HG02981 (cell line): ENCODE results near the gene CPSF2.
A peak's percentile ranks its signal among the peaks of the same experiment; 100 is the strongest.

ENCODE experiments used
- ATAC-seq: cut with Tn5 transposase; IDR thresholded peaks from one replicate; pipeline ENCODE4 v1.9.1; 2021; ENCODE audit warnings: mild to moderate bottlenecking, moderate library complexity; ENCODE audit not compliant: unreplicated experiment

CPSF2 gene

GRCh38 chr14:92121670-92122350, at the start of gene CPSF2, which contains the start of gene NDUFB1:
TSS of gene CPSF2 (plus strand) at chr14:92121969. CDS start at chr14:92130985, 9,016 bp downstream.
TSS of gene NDUFB1 (minus strand) at chr14:92121706. CDS start at chr14:92117637, 4,069 bp downstream.
- peak; percentile 86 for ATAC-seq

DNA sequence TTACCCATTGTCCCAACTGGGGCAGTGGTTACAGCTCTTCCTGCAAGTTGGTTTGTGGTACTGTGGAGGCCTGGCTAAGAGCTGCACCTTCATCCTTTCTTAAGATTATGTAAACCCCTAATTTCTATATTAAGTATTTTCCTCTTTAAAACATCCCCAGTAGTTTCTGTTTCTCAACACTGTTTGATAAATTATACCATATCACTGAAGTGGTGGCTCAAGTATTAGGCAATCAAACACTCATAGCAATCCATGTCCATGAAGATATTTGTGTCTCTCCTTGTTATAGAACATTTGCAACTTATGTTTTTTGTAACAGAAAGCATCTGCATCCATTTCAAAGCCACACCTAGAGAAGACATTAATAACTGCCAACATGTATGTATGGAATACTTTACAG, 47.2 kb upstream of the CPSF2 start:
- no peak for ATAC-seq

DNA sequence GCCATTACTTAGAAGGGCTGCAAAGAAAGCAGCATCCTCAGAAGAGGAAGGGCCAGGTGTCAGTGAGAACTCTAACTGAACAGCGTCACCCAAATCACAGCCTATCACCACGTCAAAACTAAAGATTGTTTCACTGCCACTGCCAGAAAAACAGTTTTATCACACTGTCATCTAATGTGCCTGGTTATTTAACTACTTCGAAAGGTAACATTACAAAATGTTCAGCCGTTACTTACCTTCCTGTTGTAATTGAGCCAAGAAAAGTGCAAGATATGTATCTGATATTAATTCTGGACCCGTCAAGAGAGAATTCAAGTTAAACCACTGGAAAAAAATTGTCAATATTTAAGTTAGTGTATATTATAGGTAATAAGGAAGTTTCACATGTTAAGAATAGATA, 33.3 kb upstream of the CPSF2 start:
- ATAC-seq: no peak

- ATAC-seq: no peak
Measured at GRCh38 chr14:92093320-92093719, 28.4 kb upstream of the CPSF2 start.

- ATAC-seq: no peak
Measured at GRCh38 chr14:92099802-92100201, 22.0 kb upstream of the CPSF2 start.

GRCh38 chr14:92103363-92103989, 18.3 kb upstream of the CPSF2 start:
- ATAC-seq: no peak

- no peak for ATAC-seq
Measured at GRCh38 chr14:92105073-92105892, 16.5 kb upstream of the CPSF2 start.

DNA sequence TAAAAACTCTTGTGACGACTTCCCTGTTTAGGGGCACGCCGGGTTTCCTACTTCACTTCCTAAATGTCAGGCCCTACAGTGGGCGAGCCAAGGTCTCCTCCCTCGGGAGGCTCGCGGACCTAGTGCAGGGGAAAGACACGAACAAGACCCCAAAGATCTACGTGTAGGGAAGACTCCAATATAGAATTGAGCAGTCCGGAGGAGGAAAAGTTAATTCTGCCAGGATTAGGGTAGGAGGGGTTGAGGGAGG, 16.0 kb upstream of the CPSF2 start:
- ATAC-seq: no peak

DNA sequence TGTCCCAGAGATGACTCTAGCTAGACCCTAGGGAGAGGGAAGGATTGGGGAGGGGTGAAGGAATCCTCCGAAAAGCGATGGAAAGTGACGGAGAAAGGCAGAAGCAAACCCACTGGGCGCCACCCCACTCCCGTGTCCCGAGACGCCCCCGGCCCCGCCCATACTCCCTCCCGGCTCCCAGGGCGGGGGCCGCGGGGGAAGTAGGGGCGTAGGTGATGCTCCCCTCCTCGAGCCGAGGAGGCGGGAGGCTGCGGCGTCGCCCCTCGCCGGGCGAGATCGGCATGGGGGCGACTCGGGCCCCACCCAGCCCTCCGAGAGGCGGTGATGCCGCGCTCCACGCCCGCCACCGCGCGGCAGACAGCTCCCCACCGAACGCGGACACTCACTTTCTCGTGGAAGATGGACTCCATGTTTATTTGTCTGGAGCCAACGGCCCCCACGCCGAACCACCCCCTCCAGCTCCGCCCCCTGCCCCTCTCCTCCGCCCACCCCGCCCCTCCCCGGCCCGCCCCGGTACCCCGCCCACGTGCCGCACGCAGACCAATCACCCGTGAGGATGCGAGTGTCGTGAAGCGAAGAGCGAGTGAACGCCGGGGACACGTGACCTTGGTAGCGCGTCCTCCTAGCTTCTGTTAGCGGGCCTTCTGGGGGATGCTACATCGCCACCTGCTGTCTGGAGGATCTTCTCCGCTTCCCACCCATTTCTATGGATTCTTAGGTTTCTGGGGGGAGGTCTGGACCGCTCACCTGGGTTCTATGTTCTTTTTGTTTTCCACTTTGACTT, 15.4 kb upstream of the CPSF2 start, which contains the start of gene ATXN3:
TSS of gene ATXN3 (minus strand) at position 440 of the 784 bp plus-strand sequence. CDS start at position 410, 30 bp downstream.
- ATAC-seq: peak; percentile 87

GRCh38 chr14:92108345-92109254, 13.2 kb upstream of the CPSF2 start:
- no peak for ATAC-seq

GRCh38 chr14:92109490-92109889, 12.3 kb upstream of the CPSF2 start:
- no peak for ATAC-seq

GRCh38 chr14:92121207-92121669, 531 bp upstream of the CPSF2 start:
- ATAC-seq: peak; percentile 18

DNA sequence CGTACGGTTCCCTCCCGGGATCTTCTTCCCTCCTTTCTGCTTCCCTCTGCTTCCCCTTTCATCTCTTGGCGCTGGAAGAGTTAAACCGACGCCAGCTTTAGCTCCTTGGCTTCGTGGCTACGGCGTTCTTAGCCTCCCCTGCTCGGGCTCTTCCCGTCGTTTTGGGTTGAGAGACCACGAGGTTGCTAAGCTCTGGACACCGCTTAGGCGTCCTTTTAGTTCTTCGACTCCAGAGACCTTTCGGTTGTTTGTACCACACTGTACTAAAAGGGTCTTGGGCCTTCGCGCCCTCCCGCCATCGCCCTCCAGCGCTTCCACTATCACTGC, 545 bp downstream of the CPSF2 start:
- ATAC-seq: no peak

DNA sequence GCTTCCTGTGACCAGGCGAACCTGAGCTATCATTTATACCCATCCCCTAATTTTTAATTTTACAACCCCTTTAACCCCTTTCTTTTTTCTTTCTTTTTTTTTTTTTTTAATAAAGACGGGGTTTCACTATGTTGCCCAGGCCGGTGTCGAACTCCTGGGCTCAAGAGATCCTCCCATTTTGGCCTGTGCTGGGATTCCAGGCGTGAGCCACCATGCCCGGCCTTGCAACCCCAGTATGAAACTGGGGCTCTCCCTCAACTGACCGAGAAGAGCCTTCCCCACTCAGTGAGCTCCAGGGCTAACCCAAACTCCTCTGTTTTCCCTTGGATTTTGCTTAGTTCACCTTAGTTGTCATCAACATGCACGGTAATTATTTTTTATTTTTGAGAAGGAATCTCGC, 992 bp downstream of the CPSF2 start:
- no peak for ATAC-seq

GRCh38 chr14:92134456-92134855, 12.7 kb downstream of the CPSF2 start:
- ATAC-seq: no peak

- ATAC-seq: no peak
Measured at GRCh38 chr14:92135269-92135668, 13.5 kb downstream of the CPSF2 start.

- no peak for ATAC-seq
Measured at GRCh38 chr14:92143309-92143708, 21.5 kb downstream of the CPSF2 start.

DNA sequence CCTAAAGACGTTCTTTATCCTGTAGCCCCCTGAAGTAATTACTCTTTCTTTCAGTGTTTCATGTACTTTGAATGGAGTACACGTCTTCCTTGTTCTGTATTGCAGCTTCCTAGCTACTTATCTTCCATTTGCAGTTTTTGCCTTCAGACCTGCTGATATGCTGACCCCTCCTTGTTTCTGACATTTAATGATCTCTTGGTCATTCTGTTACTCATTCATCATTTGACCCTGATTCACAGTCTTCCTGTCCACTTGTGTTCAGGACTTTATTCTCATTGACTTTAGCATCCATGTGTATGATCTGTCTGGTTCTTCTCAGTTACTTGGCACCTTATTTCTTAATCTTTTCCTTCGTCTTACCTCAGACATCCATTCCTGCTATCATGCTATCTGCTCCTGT, 22.2 kb downstream of the CPSF2 start:
- ATAC-seq: no peak

DNA sequence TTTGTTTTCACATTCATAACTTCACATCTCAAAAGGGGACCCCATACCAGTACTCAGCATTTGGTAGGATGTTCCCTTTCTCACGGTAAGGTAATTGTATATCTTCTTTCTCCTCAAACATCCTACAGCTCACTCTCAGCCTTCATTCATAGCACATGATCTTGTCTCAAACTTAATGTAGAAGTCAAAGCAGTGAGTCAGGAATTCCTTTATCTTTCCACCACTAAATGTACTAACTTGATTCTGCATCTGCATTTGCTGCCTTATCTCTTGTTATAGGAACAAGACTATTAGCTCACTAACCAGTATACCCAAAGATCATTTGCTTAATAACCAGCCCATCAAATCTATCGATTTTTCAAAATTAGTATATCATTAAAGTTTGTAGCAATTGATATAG, 22.9 kb downstream of the CPSF2 start:
- no peak for ATAC-seq

GRCh38 chr14:92153581-92153980, 31.8 kb downstream of the CPSF2 start:
- no peak for ATAC-seq
